Stimulated activated CD4-positive, alpha-beta T cell treated with anti-CD3 and anti-CD28 coated beads, Interleukin-12 subunit alpha, Interleukin-12 subunit beta, amount 100 ng/mL, for 48 hours (primary cell): ENCODE results near the gene LGI2.

Experiments used
- DNase-seq, 3 donors: peaks; one replicate each; pipeline ENCODE4 v3.0.0-alpha.2; 2020; ENCODE audit warnings: low read depth in 2 of 3, low spot score in 1 of 3

Gene LGI2

DNA sequence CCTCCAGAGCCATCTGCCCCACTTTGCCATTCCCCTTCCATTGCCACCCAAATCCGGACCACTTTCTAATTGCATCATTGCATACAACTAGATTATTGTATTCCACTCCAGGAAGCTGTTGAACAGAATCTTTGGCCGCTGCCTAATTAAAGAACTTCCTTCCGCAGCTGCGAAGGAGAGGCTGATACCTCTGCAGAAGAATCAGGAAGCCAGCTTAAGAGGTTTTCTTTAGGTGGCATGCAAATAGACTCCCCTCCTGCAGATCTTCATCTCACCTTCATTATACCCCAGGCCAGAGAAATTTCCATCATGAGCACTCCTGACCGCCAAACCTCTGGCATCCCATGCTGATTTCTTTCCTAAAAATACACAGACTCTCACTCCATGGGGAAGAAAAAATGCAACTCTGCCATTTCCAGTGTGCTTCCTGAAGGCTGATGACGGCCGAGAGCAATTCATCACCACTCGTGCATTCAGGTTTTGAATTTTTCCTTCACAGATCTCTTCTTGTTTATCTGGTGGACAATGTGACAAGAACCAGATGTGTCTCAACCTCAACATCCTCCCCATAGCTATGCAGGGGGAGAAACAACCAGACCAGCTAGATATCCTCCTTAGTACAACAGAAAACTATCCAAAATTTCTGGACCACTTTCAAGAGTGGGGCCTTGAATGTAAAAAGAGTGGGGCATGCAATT, 31.2 kb downstream of the LGI2 start:
- DNase-seq = no peak

DNA sequence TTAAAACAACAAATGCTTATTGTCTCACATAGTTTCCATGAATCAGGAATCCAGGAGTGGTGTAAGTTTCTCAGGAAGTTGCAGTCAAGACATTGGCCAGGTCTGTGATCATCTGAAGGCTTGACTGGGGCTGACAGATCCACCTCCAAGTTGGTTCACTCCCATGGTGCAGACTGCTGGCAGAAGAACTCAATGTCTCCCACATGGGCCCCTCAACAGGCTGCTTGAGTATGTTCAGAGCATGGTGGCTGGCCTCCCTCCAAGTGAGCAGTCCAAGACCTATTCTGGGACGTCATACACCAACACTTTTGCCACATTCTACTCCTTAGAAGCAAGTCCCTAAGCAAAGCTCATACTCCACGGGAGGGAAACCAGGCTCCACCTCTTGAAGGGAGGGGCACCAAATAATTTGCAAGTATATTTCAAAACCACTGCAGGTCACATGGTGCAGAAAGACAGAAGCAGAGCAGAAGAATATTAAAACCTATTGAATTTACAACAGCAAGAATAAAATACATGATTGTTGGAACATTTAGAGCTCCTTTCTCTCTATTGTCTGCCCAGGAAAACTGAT, 35.3 kb downstream of the LGI2 start:
- DNase-seq = no peak

DNA sequence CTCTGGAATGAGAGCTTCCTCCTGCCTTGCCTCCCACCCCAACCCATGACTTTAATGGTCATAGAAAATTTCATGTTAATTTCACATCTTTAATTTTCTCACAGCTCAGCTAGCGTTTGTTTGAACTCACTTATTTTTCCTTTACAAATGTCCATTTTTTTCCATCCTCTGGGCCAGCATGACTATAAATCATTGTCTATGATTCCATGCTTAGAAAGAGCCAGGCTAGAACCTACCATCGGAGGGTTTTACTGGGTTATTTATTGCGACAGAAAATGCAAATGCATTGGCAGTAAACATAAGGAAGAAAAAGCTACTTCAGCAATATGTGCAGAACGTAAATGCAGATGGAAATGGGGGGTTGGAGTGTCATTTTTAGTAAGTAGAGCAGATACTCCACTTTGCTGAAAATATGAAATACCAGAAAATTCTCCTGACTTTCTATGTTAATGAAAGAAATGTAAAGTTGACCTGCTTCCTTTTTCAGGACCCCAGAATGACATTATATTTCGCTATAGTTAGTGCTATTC, 37.1 kb downstream of the LGI2 start:
- DNase-seq = no peak

DNA sequence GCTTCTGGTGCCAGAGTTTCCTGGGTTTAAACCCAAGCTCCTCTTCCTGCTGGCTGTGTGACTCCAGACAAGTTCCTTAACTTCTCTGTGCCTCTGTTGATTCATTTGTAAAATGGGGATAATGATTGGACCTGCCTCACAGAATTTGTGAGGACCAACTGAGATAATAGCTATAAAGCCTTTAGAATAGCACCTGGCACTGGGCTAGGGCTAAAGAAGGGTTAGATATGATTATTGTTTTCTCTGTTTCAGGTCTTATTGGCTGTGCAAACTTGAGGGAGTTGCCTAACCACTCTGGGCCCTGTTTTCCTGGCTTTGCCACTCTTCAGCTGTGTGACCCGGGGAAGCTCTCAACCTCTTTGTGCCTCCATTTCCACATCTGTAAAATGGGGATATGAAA, 37.8 kb downstream of the LGI2 start:
- DNase-seq = no peak

DNA sequence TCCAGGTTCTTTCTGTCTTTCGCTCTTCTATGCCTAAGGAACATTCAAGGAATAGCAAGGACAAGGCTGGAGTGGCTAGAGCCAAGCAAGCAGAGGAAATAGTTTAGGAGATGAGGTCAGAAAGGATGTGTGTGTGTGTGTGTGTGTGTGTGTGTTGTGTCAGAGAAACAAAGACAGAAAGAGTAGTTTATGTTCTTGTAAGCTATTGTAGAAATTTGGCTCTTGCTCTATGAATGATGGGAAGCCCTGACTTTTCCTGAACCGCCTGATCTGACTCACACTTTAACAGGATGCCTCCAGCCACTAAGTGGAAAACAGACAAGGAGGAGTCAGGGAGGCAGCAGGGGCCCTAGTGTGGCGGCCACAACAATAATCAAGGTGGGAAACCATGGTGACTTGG, 39.7 kb downstream of the LGI2 start:
- no peak for DNase-seq

DNA sequence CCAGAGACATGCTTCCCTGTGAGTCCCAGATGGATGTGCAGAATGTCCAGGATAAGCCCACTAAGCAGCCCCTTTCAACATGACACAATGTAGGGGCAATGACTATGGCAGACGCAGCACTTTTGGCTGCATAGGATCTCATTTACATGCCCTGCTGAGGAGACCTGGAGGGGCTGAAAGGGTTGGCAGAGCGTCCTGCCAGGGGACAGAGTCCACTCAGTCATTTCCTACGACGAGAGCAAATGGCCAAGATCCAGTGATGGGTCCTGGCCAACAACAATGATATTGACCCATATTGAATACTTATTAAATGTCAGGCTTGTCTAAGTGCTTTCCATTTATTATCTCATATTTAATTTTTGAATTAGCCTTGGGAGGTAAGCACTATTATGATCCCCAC, 41.4 kb downstream of the LGI2 start:
- no peak for DNase-seq

DNA sequence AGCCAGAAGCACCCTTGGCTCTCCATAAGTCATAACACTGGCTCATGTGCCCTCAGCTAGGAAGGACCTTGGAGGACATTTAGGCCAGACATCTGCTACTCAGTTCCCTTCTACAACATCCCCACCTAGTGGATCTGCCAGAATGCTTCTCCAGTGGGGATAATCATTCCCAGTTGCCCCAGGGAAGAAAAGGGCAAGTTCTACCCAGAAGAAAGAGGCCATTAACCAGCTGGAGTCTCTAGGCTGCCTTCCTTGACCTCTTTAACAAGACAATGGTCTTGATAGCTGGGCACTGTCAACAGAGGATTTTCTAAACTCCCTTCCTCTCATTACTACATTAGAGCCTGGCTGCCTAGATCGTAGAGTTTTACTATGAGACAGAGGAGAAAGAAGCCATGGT, 42.0 kb downstream of the LGI2 start:
- no peak for DNase-seq

DNA sequence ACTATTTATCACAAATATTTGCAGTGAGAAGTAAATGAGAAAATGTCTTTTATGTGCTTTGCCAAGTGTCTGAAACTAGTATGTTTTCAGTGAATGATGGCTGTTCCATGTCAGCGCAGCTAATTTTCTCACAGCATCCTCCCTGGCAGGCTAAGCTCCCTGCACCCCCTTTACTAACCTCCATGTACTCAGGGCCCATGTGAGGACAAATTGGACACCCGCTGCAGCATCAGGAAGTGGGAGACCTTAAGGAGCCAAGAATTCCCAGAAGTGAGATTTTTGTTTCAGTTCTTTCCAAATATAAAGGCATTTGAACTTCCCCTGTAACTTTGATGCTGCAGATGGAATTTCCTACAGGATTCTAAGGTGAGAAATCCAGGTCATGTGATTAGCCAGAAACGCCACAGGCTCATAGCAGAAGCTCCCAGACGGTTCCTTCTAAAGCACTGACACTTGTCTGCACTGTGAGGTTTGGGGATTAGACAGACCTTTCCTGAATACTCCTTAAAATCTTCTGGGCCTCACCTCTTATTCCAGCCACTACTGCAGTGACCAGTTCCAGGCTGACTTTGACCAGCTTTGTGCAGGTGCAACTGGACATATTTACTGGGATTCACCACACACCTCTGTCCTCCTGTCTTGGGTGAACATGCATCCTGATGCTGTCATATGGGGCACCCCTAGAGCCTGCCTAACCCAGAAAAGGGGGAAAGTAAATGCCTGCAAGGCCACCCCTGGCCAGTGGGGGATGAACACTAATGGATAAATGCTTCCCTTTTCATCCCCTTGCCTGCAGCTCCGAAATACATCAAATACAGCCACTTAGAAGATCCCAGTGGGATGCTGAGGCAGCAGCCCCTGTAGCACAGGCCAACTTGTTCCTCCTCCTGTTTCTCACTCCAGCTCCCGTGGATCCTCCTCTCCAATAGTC, 45.9 kb downstream of the LGI2 start:
- no peak for DNase-seq

DNA sequence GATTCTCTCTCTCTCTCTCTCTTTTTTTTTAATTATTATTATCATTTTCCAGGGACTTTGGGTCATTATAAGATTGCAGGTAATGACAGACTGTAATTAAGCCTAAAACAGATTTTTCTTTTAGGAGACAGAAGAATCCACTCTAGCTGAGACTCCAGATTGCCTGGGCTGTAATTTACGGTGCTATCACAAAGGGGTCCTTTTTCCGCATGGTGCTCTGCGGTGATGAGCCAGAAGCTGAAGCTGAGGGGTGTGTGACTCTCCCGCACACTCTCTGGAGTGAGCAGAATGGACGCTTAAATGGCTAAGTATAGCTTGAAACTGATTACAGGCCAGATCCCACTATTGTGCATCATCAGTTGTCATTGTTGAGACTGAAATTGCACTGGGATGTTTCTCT, 50.0 kb downstream of the LGI2 start:
- no peak for DNase-seq

DNA sequence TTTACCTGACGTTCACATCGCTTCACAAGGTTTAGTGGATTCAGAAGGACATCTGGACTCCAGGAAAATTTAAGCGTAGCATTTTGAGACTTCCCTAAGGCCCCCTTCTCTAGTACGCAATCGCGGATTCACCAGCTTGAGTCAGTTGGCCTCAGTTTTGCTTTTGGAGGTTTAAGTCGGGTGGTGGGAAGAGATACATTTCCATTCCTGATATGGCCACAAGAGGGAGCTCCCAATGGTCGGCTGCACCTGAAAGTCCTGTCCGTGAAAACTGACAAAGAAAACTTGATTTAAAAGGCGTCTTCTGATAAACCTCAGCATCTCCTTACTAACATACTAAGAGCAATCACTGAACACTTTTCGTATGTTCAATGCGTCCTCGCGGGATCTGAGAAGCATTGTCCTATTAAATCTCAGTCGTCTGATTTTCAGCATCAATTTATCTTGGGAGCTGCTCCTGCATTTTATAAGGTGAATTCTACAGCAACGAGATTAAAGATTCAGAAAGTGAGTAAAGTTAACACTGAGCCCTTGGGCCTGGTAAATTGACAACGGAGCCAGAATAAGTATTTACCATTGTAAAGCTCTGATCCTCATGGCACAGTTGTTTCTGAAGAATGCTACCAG, 50.6 kb downstream of the LGI2 start:
- DNase-seq = peak; percentile 19 to 53 (median 22)

DNA sequence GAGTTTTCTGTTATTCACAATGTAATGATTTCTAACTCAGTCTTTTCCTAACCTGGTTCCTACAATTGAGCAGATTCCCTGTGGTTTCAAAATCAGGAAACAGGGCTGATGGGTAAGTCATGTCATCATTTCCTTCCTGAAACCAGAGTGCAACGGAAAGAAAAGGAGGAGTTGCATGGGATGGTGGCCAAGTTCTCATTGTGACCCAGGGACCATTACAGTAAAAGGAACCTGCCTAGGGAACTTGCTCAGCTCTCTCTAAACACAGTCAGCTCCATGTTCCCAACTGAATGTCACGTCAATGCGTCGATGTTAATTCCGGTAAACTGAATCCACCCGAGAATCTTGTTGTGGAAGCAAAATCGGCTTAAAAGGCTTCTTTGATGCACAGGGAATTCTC, 51.2 kb downstream of the LGI2 start:
- no peak for DNase-seq

DNA sequence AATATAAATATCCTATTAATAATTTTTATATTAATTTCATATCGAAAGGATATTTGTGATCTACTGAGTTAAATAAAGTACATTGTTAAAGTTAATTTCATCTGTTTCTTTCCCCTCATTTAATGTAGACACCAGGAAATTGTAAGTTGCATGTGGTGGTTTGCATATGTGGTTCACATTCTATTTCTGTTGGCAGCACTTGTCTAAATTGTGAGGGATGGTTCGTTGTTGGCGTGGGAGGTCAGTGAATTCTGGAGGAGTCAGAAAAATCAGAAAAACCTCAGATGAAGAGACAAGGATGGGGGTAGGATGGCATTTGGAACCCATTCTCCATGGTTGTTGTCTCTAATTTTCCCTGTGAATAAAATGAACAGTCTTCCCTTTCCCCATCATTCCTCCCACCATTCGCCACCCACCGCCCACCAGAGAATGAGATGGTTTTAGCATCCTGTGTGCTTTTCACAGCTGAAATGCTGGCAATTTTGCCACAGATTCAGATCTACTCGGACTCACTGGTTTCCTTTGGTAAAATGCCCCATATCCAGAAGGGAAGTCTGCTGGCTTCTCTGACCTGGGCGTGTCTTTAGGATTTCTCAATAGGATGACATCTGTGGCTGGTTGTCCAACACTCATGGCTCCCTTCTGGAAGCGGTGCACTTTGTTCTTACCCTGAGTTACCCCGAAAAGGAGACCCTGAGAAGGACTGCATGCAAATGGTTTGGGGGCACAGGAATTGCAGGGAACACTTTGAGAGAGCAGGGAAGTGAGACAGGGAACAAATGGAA, 52.3 kb downstream of the LGI2 start:
- no peak for DNase-seq

DNA sequence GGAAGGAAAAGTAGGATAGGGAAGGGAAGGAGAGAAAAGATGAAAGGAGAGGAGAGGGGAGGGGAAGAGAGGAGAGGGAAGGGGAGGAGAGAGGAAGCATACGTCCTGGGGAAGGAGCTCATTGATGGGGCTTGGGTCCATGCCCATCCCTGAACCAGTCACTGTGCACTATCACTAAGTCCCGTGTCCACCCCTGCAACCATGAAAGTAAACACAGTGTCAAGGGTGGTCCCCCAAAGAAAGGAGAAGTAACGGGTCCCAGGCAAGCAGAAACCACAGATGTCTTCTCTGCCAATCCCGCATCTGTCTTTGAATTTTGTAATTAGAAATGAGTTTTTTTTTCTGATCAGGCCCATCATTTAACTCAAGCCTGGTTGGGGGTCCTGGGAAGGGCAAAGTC, 55.2 kb downstream of the LGI2 start:
- no peak for DNase-seq

DNA sequence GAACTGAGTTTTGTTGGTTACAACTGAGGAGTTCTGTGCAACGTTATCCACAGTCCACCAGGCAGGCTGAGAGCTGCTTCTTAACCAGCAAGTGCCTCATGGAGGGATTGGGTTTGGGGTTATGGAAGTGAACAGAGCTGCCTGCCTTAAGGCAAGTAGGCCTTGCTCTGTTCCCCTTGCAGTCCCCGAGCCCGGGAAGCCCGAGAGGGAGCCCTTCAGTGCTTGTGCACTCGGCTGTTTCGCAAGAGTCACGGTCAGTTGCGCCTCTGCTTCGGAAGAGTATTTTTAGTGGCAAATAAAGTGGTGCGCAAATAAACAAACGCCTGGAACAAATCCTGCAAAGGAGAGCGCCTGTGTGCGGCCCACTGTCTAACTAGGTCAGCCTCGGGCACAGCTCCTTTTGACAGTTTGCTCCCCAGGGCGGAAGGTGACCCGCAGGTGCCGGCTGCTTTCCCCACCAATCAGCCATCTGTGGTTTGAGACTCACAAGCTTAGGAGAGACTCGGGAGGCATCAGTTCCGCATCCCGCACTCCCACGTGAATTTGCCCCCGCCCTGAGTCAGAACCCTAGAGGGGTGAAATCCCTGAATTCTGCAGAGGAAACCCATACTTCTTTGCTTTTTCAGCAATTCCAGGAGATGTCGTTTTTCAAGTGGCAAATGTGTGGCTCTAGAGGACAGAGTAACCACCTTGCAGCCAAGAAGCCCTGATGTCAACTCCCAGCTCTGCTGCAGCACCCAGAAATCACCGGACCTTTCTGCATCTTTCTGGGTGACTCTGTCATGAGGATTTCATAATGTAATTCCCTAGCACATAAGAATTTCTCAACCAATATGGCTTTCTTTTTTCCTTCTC, 56.8 kb downstream of the LGI2 start:
- no peak for DNase-seq

DNA sequence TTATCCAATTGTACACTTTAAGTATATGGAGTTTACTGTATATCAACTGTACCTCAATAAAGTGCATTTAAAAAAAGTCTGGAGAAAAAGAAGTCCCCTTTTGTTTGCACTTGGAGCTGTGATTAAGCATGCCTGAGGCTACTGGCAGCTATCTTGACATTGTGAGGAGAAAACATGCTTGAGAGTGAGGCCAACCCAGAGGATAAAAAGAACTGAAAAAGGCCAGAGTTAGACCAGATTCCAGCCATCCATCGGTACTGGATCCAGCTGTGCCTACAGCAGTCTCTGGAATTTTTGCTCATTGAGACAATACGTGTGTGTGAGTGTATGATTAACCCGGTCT, 57.4 kb downstream of the LGI2 start:
- no peak for DNase-seq

DNA sequence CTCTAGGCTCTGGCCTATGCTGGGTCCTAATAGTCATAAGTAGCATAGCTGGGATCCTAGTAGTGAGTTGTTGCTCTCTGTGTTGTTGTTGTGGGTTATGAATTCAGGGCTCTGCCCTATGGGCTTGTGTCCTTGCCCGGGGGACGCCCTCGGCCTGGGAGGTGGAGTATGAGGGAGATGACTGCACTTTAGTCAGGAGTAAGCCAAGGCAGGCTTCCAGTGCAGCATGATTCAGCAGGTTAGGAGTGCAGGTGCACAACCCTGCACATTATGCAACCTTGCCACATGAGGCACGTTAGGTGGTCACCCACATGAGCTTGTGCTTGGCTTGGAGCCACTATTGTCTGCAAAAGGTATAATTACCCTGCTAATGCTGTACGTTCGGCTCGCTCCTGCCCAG, 59.6 kb downstream of the LGI2 start:
- no peak for DNase-seq

DNA sequence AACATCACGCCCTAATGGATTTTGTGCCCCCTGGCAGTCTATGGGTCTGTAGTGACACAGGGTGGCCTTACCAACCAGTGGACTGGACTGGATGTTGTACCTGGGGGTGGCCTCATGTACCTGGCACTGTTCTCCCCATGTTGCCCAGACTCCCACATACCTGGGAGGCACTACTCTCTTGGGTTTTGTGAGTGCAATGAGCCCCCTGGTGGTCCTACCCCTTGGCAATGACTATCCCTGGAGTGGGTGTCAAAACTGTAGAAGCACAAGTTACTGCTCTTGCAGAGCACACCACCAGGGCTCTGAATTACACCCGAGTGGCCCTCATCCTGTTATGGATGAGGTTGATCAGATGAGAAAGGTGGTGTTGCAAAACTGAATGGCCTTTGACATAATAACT, 60.1 kb downstream of the LGI2 start:
- no peak for DNase-seq

DNA sequence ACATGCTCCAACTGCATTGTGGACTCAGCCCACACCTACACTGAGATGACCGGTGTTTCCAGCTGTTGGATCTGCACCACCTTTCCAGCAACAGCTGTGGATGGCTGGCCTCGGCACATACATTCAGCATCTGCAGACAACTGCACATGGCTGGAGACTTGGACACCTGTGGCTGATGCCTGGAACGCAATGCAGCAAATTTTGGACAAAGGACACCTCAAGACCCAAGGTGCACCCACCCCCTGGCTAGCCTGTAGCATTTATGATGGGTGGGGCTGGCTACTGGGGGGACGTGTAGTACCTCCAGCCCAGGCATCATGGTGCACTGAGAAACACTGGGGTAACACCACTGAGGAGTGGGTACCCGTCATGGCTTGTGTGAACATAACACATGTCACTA, 60.6 kb downstream of the LGI2 start:
- DNase-seq = no peak

DNA sequence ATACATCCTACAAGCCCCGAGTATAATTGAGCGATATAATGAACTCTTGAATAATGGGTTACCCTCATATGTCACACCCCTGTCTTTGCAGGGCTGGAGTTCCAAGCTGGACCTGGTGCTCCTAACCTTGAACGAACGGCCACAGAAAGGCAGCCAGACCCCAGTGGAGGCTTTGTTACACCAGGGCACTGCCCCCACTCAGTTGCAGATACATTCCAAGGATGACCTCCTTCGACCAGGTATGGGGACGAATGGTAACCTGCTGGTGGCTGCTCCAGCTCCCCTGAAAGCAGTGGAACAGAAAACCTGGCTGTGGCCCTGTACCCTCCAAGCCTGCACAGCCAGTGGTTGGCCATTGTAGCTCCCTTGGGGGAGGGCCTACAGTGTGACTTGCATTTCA, 61.3 kb downstream of the LGI2 start:
- no peak for DNase-seq

DNA sequence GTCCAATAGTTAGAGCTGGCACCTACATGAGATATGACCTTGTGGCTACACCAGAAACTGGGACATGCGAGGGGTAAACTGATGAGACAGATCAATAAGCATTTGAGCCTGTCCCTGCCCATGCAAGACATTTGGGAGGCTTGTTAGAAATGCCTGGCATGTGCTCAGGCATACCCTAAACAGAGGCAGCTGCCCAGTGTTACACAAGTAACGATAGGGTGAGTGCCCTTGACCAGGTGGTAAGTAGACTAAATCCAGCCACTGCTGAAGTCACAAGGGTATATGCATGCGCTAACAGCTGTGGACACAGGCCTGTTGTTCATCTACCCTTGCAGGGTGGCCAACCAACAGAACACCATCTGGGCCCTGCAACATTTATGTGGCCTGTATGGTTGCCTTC, 61.8 kb downstream of the LGI2 start:
- DNase-seq = no peak
